Measurements from ENCODE around the gene UGT1A9.

UGT1A9 gene

DNA sequence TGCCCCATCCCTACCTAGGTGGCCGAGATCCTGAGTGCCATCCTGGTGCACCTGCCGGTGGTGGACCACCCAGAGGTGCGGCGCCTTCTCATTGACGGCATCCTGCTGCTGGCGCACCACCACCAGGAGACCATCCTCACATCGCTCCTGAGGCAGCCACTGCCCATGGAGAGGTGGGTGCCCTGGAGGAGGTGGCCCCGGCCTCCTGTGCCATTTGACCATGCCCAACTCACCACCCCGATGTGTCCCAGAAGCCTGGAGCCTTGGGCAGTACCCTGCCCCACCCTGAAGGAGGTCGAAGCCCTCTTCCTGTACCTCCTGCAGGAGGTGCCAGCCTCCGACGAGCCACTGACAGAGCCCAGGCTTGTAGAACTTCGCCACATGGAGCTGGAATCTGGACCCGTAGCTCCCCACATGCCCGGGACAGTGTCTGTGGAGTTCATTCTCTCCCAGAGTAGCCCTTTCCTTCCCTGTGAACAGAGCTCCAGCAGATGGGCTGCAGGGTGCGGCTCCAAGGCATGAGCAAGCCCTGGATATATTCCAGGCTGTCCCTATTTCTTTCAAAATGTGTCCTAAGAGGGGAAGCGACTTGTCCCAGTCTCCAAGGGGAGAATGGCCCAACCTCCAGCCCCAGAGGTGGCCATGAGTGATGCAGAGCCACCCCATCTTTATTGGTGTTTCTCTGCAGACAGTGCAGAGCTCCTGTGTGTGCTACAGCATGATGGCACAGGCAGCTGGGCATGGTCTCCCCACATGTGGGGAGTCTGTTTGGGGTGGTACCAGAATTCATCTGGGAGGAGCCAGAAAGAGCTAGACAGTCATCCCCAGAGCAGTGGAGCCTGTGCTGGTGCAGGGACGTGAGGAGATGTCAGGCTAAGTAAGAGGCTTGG, 148.4 kb downstream of the UGT1A9 start:
- no peak for DNase-seq

DNA sequence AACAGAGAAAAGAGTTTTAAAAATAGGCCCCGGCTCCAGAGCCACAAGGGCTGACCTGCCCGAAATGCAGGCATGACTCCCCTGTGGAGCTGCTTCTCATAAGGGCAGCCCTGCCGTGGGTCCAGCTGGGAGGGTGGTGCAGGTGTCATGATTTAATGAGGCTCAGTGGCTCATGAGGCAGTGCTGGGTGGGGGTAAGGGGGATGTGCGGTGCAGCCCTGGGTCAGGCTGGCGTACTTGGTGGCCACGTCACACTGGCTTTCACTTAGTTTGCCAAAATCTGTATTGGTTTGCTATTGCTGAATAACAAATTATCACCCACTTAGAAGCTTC, 149.0 kb downstream of the UGT1A9 start:
- DNase-seq, result no peak

DNA sequence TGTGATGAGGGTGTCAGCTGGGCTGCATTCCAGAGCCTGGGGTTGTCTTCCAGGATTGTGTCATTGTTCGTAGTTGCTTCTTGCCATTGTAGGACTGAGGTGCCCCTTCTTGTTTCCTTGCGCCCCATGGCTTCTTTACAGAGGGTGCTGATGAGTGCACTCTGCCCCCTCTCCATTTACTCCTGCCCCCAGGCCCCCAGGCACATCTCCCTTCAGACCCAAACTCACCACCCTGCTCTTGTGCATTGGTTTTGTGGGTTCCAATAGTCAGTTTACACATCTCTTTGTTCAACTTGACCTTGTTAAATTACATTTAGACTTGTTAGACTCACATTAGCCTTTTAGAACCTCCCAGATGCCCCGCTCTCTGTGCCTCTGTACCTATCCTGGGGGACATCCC, 149.5 kb downstream of the UGT1A9 start:
- DNase-seq, result no peak

DNA sequence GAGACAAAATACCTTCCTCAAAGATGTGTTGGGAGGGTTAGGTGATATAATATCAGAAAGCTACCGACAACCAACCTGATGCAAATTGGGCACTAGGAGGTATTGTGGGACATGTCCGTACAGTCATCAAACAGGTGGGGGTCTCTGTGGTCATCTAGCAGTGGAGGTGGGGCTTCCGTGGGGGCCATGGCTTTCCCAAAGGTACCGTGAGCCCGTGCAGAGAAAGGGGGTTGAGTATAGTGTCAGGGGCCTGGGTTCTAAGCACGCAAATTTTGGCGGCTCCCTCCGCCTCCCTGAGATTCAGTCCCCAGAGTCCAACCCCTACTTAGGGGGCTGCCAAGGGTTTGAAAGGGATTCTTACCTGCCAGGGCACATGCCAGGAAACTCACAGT, 150.0 kb downstream of the UGT1A9 start:
- DNase-seq, result no peak

DNA sequence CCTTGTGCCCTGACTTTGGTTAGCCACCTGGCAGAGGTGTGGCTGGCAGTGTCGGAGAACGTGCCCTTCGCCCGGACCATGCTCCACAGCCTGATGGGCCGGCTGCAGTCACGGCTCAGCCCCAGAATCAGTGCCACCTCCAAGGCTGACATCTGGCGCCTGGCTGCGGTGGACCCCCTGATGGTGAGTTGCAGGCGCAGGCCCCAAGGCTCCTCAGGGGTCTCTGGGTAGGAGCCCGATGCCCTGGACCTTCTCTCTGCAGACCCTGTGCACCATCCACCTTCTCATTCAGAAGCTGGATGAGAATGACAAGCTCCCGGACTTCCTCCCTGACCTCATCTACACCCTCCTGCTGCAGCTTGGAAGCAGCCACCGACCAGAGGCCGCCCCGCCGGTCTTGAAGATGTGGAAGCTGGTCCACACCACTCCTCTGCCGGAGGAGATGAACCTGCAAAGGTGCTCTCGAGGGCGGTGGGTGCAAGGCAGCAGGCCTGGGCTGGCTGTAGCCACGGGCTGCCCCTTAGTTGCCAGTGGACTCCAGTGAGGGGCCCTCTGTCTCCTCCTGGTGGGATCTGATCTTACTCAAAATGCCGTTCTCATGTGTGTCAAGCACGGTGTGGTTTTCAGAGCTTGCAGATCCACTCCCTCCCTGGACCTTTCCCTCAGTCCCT, 150.5 kb downstream of the UGT1A9 start:
- DNase-seq, result no peak

Measured in NCI-H1930 (cell line).